Activated naive CD8-positive, alpha-beta T cell treated with anti-CD3 and anti-CD28 coated beads, Interleukin-2, amount 50 U/mL, for 24 hours (primary cell): ENCODE data around the gene STK32B.

Experiments used
- ATAC-seq: fragments of 150-1000 bp; cut with Tn5 transposase; one replicate; pipeline ENCODE4 v1.10.0; 2021
- DNase-seq: peaks from one replicate; pipeline ENCODE4 v3.0.0; 2021
- H3K27ac Mint-ChIP-seq: one replicate; pipeline ENCODE4 v1.8.0; 2021; ENCODE audit warnings: mild to moderate bottlenecking, mixed read lengths
- H3K27me3 Mint-ChIP-seq: one replicate; pipeline ENCODE4 v1.8.0; 2021; ENCODE audit warnings: mixed read lengths
- H3K36me3 Mint-ChIP-seq: one replicate; pipeline ENCODE4 v1.8.0; 2021; ENCODE audit warnings: low read depth, mixed read lengths
- H3K4me1 Mint-ChIP-seq: one replicate; pipeline ENCODE4 v1.8.0; 2021; ENCODE audit warnings: mixed read lengths
- H3K4me3 Mint-ChIP-seq: one replicate; pipeline ENCODE4 v1.8.0; 2021; ENCODE audit warnings: mild to moderate bottlenecking, moderate library complexity, mixed read lengths
- H3K9me3 Mint-ChIP-seq: one replicate; pipeline ENCODE4 v1.8.0; 2021; ENCODE audit warnings: mixed read lengths

Gene STK32B

DNA sequence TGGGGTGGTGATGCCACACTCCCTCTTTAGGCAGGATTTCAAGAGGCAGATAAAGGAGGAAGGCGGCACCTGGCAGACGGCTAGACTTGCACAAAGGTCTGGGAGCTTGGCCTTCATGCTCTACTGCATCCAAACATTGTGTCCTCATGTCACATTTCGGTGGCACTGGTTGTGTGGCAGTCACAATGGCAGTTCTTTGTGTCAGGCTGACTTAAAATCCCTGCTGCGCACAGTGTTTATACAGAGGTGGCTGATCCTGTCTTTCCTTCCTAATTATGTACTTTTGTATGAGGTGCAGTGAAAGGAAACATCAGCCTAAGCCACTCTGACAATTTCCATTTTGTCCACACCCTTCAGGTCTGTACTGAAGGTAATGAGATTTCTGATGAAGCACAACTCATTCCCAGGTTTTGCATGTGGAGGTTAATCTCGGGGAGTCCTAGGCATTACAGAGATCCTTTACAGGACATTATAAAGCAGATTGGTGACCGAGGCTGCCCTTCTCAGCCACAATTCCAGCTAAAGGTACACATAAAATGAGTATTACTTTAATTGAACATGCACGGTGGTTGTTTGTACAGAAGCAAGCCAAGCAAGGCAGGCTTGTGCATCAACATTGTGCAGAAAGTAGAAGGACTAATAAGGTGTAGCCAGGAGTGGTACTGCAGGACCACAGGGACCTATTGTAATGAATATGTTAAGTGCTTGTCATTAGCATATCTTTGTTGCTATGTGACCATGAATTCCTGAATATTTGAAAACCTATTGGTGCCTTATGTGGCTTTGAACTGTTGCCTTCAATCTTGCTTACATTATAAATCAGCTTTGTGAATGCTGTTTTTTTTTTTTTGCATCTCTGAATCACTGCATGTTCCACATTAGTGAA is 147.6 kb downstream of the STK32B start:
- Mint-ChIP-seq H3K36me3 (no peaks in the 10 kb centered on the region), H3K4me3 (no peak overlapping the region), H3K4me1 (no peaks in the 10 kb centered on the region), H3K9me3 (no peaks in the 10 kb centered on the region), H3K27me3 (no peaks in the 10 kb centered on the region), H3K27ac (no peak overlapping the region)
- DNase-seq (no peak), ATAC-seq (no peak)

DNA sequence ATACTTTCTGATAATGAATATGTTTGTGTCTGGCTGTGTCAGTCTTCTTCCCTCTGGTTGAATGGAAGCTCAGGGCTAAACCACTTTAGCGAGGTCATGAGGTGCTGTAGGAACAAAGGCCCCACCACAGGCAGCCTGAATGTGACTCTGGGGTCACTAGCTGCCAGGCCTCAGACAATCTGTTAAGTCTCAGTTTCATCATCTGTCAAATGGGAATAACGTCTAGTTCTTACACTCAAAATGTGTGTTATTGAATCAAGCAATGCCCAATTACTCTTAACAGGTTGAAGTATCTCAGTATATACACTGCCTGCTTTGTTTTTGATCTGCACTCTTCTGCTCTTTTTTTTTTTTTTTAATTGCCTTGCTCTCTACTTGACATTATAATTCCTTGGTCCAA is 148.6 kb downstream of the STK32B start:
- Mint-ChIP-seq H3K27ac (no peak overlapping the region), H3K27me3 (no peaks in the 10 kb centered on the region), H3K36me3 (no peaks in the 10 kb centered on the region), H3K9me3 (no peaks in the 10 kb centered on the region), H3K4me1 (no peaks in the 10 kb centered on the region), H3K4me3 (no peak overlapping the region)
- DNase-seq (no peak), ATAC-seq (no peak)

DNA sequence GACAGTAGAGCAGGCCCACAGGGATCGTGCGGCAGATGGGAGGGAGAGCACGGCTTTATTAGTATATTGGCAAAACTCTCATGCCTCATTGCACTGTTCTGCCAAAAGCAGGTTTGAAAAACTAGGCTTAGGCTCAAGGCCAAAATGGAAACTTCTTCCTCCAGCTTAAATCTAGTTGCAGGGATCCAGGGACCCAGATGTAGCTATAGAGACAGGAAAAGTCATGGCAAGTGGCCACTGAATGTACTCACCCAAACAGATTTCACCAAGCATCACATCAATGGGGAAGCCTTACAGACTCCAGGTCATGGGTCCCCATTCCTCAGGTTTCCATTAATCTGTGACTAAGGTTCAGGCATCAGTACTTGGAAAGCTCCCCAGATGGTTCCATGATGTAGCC is 149.2 kb downstream of the STK32B start:
- H3K4me1 Mint-ChIP-seq: no peaks in the 10 kb centered on the region
- no peak for ATAC-seq

DNA sequence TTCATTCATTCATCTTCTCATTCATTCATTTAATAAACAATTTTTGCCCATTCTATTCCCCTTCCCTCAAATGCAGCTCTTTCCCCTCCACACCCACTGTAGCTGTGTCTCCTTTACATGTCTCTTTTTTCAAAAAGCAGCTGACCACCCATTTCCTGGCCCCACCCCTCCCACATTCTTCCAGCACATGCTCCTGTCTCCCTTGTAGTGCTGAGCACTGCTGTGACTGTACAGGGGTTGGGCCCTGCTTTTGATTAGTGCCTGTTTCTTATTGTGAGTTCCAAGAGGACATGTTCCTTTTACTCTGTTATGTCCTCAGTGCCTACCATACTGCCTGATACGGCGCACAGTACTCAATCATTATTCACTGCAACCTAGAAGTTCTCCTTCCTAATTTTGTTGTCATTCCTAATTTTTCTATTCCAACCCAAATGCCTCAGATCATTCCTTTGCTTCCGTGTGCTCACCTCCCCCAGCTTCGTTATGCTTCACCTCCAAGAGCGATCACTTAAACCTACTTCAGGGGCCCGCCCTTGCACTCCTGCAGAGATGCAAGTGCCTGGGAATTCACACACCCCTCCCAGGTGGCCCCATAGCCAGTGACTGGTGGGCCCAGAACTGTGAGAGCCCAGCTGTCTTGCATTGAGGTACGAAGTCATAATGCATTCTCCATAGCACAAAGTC is 152.2 kb downstream of the STK32B start:
- H3K4me3 Mint-ChIP-seq: no peak overlapping the region
- no peak overlapping the region for H3K27ac Mint-ChIP-seq
- no peak for DNase-seq
- no peaks in the 10 kb centered on the region for H3K9me3 Mint-ChIP-seq
- H3K4me1 Mint-ChIP-seq: no peaks in the 10 kb centered on the region
- no peaks in the 10 kb centered on the region for H3K36me3 Mint-ChIP-seq
- no peaks in the 10 kb centered on the region for H3K27me3 Mint-ChIP-seq
- no peak for ATAC-seq

More for the DNA sequence above, 149.2 kb downstream of the STK32B start:
- Mint-ChIP-seq H3K27me3 (no peaks in the 10 kb centered on the region), H3K9me3 (no peaks in the 10 kb centered on the region), H3K4me3 (no peak overlapping the region), H3K27ac (no peak overlapping the region), H3K36me3 (no peaks in the 10 kb centered on the region)
- DNase-seq: no peak

DNA sequence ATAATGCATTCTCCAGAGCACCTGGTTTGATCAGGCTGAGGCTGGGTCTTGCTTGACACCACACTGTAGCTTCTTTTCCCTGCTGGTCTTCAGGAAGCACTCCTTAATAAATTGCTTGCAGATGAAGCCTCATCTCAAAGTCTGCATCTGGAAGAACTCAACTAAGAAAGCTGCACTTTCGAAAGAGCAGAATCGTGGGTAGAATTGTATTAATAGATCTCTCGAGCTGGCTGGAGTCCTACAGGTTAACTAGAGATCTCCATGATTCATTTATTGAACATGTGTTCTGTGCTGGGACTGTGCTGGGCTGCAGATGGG is 152.7 kb downstream of the STK32B start:
- H3K36me3 Mint-ChIP-seq: no peaks in the 10 kb centered on the region
- H3K27me3 Mint-ChIP-seq: no peaks in the 10 kb centered on the region
- DNase-seq (no peak), ATAC-seq (no peak)
- H3K9me3 Mint-ChIP-seq: no peaks in the 10 kb centered on the region
- H3K4me3 Mint-ChIP-seq: no peak overlapping the region
- no peak overlapping the region for H3K27ac Mint-ChIP-seq
- no peaks in the 10 kb centered on the region for H3K4me1 Mint-ChIP-seq

DNA sequence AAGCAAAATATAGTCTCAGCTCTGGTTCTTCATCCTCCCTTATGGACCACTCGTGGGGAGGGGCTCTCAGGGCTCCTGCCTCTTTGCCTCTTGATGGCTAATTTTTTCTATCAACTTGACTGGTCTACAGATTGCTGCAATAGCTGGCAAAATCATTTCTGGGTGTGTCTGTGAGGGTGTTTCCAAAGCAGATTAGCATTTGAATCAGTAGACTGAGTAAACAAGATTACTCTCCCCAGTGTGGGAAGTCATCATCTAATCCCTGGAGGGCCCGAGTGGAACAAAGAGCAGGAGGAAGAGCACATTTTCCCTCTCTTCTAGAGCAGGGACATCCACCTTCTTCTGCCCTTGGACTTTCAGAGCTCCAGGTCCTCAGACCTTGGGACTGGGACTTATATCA is 153.5 kb downstream of the STK32B start:
- ATAC-seq (no peak), DNase-seq (no peak)
- H3K4me3 Mint-ChIP-seq: no peak overlapping the region
- H3K9me3 Mint-ChIP-seq: no peaks in the 10 kb centered on the region
- H3K27ac Mint-ChIP-seq: no peak overlapping the region
- no peaks in the 10 kb centered on the region for H3K36me3 Mint-ChIP-seq
- H3K4me1 Mint-ChIP-seq: no peaks in the 10 kb centered on the region
- no peaks in the 10 kb centered on the region for H3K27me3 Mint-ChIP-seq

DNA sequence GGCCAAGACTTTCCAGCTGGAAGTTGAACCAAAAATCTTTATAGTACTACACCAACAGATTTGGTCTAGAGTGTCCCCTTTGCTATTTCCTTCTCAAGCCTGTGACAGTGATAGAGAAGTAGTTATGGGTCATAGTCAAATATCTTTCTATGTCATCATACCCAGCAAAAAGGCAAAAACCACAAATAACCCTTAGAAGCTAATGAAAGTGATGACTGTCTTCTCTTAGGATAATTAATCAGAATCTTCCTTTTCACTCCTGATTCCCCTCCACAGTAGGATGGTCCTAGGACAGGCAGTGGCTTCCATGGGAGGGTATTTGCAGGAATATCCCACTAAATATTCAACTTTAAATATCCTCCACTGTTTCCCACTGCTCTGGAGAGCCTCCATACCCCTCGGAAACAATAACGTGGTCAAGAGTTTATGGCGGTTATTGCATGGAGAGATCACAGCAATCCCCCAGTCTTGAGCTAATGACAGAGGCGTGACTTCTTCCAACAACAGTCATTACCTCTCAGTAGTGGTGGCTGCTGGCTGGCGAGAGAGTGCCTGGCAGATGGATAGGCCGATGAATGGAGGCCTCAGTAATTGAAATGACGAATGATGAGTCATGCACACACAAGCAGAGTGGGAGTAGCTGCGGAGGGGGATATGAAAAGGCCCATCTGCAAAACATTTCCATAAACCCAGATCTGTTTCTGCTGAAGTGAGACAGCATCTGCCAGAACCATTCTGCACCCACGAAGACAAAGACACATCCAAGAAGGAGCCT is 154.9 kb downstream of the STK32B start:
- ATAC-seq (no peak), DNase-seq (no peak)
- no peak overlapping the region for H3K4me3 Mint-ChIP-seq
- H3K4me1 Mint-ChIP-seq: no peaks in the 10 kb centered on the region
- H3K36me3 Mint-ChIP-seq: no peaks in the 10 kb centered on the region
- H3K27me3 Mint-ChIP-seq: no peaks in the 10 kb centered on the region
- H3K27ac Mint-ChIP-seq: no peak overlapping the region
- H3K9me3 Mint-ChIP-seq: no peaks in the 10 kb centered on the region

DNA sequence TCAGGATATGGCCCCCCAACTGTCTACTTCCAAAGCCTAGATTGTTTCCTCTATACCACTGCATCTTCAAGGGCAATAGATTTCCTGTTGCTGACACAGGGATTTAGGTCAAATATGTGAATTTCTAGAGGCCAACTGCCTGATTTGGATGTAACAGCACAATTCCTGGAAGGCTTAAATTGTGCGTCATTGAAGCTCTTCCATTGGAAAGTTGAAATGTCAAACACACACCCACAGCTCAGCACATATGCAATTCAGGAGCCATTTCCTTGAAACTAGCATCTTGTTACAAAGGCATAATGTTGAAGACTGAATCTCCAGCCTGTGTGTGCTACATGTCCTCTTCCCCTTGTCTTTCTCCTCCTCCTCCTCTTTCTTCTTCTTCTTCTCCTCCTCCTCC is 158.6 kb downstream of the STK32B start:
- H3K27me3 Mint-ChIP-seq: no peaks in the 10 kb centered on the region
- no peak for DNase-seq
- no peak for ATAC-seq
- no peaks in the 10 kb centered on the region for H3K36me3 Mint-ChIP-seq
- H3K27ac Mint-ChIP-seq: no peak overlapping the region
- no peaks in the 10 kb centered on the region for H3K9me3 Mint-ChIP-seq
- no peaks in the 10 kb centered on the region for H3K4me1 Mint-ChIP-seq
- H3K4me3 Mint-ChIP-seq: no peak overlapping the region

DNA sequence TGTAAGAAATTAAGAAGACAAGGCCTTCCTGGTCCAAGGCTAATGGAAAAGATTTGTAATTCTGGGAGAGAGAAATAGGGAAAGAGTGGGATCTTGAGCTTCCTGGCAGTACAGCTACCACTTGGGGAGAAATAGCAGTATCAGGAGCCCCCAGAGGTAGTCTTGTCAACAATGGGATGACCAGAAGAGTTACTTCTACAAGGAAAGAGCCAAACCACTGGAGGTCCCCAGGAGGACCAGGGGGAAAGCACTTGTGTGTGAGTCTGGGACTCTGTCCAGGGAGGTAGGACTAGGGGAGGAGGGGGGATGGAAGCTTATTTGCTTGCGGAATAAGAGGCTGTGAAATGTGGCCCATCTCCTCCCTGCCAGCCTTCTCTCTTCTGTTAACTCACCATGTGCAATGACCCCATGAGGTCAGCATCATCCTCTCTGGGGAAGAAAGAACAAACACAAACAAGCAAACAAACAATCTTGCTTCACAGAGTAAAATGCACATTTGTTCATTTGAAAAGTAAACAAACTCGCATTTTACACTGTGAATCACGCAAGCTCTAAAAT is 160.1 kb downstream of the STK32B start:
- ATAC-seq (no peak), DNase-seq (no peak)
- no peaks in the 10 kb centered on the region for H3K27me3 Mint-ChIP-seq
- H3K4me3 Mint-ChIP-seq: no peak overlapping the region
- H3K4me1 Mint-ChIP-seq: no peaks in the 10 kb centered on the region
- no peak overlapping the region for H3K27ac Mint-ChIP-seq
- no peaks in the 10 kb centered on the region for H3K36me3 Mint-ChIP-seq
- H3K9me3 Mint-ChIP-seq: no peaks in the 10 kb centered on the region

DNA sequence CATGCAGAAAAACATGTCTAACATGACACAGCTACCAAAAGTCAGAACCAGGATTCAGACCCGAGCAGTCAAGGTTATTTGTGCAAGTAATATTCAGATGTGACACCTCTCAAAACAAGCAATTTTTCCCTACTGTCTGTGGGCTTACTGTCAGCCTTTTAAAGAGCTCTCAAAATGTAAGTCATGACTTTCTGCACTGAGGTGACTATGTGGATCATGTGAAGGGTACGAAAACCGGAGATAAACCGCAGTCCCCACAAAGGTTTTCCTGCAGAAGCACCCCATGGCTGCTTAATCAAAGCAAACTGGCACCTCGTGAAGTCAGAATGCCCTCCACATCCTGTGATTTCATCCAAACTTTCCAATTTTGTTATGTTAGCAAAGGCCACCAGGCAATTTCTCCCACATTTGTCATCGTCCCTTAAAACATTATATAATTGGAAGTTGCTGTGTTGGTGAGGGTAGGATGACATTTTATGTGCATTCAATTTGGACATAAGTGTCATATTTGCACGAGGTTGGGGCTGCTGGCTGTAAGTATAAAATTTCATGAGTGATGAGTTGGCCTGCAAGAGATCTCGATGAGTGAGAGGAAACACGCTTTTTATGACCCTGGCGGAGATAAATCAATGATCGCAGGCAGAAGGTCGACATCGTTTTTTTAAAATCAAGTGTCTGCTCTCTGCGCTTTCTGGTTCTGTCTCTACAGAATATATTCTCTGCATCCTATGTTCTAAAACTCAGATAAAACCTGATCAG is 161.2 kb downstream of the STK32B start:
- DNase-seq: no peak
- H3K9me3 Mint-ChIP-seq: no peaks in the 10 kb centered on the region
- H3K4me3 Mint-ChIP-seq: no peak overlapping the region
- no peaks in the 10 kb centered on the region for H3K36me3 Mint-ChIP-seq
- no peaks in the 10 kb centered on the region for H3K4me1 Mint-ChIP-seq
- no peak overlapping the region for H3K27ac Mint-ChIP-seq
- no peak for ATAC-seq
- no peaks in the 10 kb centered on the region for H3K27me3 Mint-ChIP-seq

DNA sequence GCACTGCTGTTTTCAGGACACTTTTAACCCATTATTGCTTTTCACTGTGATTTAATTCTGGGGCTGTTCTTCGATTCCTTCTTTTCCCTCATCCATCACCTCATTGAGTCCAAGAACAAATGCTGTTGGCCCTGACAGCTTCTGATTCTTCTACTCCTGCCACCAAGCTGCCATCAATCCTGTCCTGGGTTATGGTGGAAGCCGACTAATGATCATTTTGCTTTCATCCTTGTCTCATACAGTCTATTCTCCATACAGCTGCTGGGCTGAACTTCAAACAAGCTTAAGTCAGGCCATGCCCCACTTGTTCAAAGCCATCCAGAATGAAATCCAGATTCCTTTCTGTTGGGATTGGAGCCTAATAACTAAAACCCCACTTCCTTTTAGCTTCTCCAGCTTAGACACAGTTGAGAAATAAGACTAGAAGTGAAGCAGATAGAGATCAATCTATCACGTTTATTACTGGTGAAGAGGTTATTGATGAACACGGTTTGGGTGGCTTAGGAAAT is 161.9 kb downstream of the STK32B start:
- Mint-ChIP-seq H3K27ac (no peak overlapping the region), H3K4me1 (no peaks in the 10 kb centered on the region), H3K36me3 (no peaks in the 10 kb centered on the region), H3K9me3 (no peaks in the 10 kb centered on the region), H3K27me3 (no peaks in the 10 kb centered on the region), H3K4me3 (no peak overlapping the region)
- DNase-seq: no peak
- no peak for ATAC-seq

DNA sequence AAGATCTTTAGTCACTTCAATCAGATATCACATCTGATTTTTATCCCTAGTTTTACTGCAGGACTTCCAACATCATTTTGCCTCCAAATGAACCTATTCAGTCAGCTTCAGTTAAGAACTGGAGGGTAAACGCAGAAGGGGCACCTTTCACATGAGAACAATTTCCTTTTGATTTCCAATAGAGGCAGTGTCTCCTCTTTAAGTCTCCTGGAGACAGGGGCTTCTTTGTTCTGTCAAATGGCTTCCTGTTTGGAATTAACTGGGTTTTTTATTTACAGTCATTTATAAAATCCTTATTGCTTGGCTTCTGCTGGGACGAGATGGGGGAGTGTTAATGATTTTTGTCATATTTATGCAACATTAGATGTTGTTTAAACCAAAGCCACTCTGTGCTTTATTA is 164.0 kb downstream of the STK32B start:
- DNase-seq: no peak
- Mint-ChIP-seq H3K9me3 (peaks cover under 1% of the 10 kb centered on the region), H3K4me3 (no peak overlapping the region), H3K27ac (no peak overlapping the region), H3K36me3 (no peaks in the 10 kb centered on the region), H3K4me1 (no peaks in the 10 kb centered on the region), H3K27me3 (no peaks in the 10 kb centered on the region)
- no peak for ATAC-seq

DNA sequence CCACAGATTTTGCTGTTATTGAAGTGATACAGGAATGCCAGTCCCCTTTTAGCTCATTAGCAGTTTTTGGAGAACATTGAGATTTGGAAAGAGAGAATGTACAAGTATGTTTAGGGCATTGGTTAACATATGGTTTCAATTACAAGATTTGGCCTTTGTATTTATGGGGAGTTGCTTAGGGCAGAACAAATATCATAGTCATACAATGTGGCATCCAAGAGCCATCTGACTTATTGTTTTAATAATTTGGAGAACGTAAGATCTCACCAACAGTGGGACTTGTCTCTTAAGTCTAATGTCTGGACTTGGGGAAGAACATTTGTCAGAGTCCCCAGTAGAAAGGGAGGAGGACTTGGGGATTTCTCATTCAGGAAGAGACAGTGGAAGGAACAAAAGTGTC is 166.1 kb downstream of the STK32B start:
- peaks cover 8% of the 10 kb centered on the region for H3K9me3 Mint-ChIP-seq
- no peak overlapping the region for H3K4me3 Mint-ChIP-seq
- DNase-seq (no peak), ATAC-seq (no peak)
- no peaks in the 10 kb centered on the region for H3K27me3 Mint-ChIP-seq
- no peaks in the 10 kb centered on the region for H3K36me3 Mint-ChIP-seq
- no peaks in the 10 kb centered on the region for H3K4me1 Mint-ChIP-seq
- no peak overlapping the region for H3K27ac Mint-ChIP-seq
